HEK293T (cell line): ENCODE measurements around the gene TGM4.

Source experiments
- FOXK2 ChIP-seq: fragments of 450-650 bp; IDR thresholded peaks from 2 replicates; pipeline ENCODE4 v1.6.1; 2016; ENCODE audit warnings: mild to moderate bottlenecking
- TARDBP ChIP-seq: fragments of 450-650 bp; IDR thresholded peaks from 2 replicates; pipeline ENCODE4 v1.6.1; 2016
- ZNF384 ChIP-seq: fragments of 450-650 bp; IDR thresholded peaks from 2 replicates; pipeline ENCODE4 v1.6.1; 2016

DNA sequence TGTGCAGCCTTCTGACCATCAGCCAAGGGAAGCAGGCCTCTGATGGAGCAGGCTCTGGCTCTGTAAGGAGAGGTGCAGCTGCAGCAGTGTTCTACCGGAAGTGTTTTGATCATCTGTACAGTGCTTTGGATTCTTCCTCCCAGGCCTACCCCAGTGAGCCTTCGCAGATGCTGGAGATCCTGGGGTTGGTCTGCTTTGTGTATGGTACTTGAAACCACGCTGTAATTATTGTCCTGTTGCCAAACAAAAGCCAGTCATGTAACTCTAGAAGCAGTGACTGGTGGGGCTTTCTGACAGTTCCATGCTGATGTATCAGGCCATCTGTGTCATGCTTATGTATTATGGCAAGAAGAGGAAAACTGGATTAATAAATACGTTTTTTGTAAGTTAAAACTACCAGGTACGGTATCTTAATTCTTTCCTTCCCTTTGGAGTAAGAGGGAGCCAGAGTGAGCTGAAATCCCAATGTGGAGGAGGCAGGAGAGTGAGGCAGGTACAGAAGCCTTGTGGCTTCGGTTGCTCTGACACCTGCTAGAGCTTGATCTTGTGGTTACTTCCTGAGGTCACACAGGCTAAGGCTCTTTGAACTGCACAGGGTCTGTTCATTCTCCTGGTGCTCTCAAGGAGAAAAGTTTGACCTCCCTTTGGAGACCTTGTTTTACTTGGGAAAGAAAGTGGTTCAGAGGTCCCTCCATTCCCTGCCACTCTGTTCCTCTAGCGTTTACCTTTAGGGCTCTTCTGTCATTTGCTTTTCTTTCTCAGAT, 9.0 kb upstream of the TGM4 start:
- TF ChIP-seq TARDBP, result no peak
- TF ChIP-seq FOXK2, result no peak
- TF ChIP-seq ZNF384, result no peak
